GM20000 (cell line): ENCODE measurements around the gene FMOD.
A peak's percentile ranks its signal among the peaks of the same experiment; 100 is the strongest.

Experiments used
- DNase-seq: peaks from one replicate; pipeline ENCODE4 v3.0.0; 2012; ENCODE audit warnings: low spot score
- CTCF ChIP-seq: IDR thresholded peaks from 2 replicates; pipeline ENCODE4 v1.5.1; 2012; ENCODE audit warnings: mild to moderate bottlenecking, control low read depth; ENCODE audit errors: extremely low read depth, missing control alignments

The FMOD gene

GRCh38 chr1:203335503-203335902, 15.4 kb downstream of the FMOD start:
- no peak for DNase-seq

GRCh38 chr1:203331224-203331623, 19.7 kb downstream of the FMOD start:
- TF ChIP-seq CTCF: no peak
- no peak for DNase-seq

More at GRCh38 chr1:203335503-203335902, 15.4 kb downstream of the FMOD start:
- no peak for TF ChIP-seq CTCF

- DNase-seq: no peak
- TF ChIP-seq CTCF: no peak
Measured at GRCh38 chr1:203328714-203329122, 22.2 kb downstream of the FMOD start.

GRCh38 chr1:203327684-203328457, 23.1 kb downstream of the FMOD start:
- peak; percentile 50 for TF ChIP-seq CTCF
- peak; percentile 71 for DNase-seq

- DNase-seq: peak; percentile 91
- TF ChIP-seq CTCF: no peak
Measured at GRCh38 chr1:203326830-203327683, 23.9 kb downstream of the FMOD start.

- no peak for TF ChIP-seq CTCF
- no peak for DNase-seq
Measured at GRCh38 chr1:203325418-203326091, 25.4 kb downstream of the FMOD start.
